ENCODE data around the gene CDYL.

CDYL gene

GRCh38 chr6:4944325-4944724 lies 168.1 kb downstream of the CDYL start:
- H3K4me3 Mint-ChIP-seq: no peak overlapping the region
- no peak overlapping the region for H3K27ac Mint-ChIP-seq
- no peaks in the 10 kb centered on the region for H3K27me3 Mint-ChIP-seq (ENCODE audit: low read depth)
- DNase-seq (ENCODE audit: low spot score): no peak
- no peaks in the 10 kb centered on the region for H3K9me3 Mint-ChIP-seq
- H3K4me1 Mint-ChIP-seq (ENCODE audit: low read depth): peaks cover 31% of the 10 kb centered on the region
- peaks cover 9% of the 10 kb centered on the region for H3K36me3 Mint-ChIP-seq (ENCODE audit: low read depth)

GRCh38 chr6:4946521-4946920 lies 170.3 kb downstream of the CDYL start:
- H3K4me3 Mint-ChIP-seq: no peak overlapping the region
- H3K4me1 Mint-ChIP-seq (ENCODE audit: low read depth): peaks cover 17% of the 10 kb centered on the region
- no peak for DNase-seq (ENCODE audit: low spot score)
- H3K36me3 Mint-ChIP-seq (ENCODE audit: low read depth): peaks cover 7% of the 10 kb centered on the region
- no peaks in the 10 kb centered on the region for H3K27me3 Mint-ChIP-seq (ENCODE audit: low read depth)
- no peaks in the 10 kb centered on the region for H3K9me3 Mint-ChIP-seq
- H3K27ac Mint-ChIP-seq: no peak overlapping the region

GRCh38 chr6:4947716-4948115 lies 171.5 kb downstream of the CDYL start:
- H3K27ac Mint-ChIP-seq: no peak overlapping the region
- DNase-seq (ENCODE audit: low spot score): no peak
- H3K9me3 Mint-ChIP-seq: no peaks in the 10 kb centered on the region
- H3K27me3 Mint-ChIP-seq (ENCODE audit: low read depth): no peaks in the 10 kb centered on the region
- no peak overlapping the region for H3K4me3 Mint-ChIP-seq
- peaks cover 5% of the 10 kb centered on the region for H3K4me1 Mint-ChIP-seq (ENCODE audit: low read depth)
- H3K36me3 Mint-ChIP-seq (ENCODE audit: low read depth): peaks cover 10% of the 10 kb centered on the region

DNA sequence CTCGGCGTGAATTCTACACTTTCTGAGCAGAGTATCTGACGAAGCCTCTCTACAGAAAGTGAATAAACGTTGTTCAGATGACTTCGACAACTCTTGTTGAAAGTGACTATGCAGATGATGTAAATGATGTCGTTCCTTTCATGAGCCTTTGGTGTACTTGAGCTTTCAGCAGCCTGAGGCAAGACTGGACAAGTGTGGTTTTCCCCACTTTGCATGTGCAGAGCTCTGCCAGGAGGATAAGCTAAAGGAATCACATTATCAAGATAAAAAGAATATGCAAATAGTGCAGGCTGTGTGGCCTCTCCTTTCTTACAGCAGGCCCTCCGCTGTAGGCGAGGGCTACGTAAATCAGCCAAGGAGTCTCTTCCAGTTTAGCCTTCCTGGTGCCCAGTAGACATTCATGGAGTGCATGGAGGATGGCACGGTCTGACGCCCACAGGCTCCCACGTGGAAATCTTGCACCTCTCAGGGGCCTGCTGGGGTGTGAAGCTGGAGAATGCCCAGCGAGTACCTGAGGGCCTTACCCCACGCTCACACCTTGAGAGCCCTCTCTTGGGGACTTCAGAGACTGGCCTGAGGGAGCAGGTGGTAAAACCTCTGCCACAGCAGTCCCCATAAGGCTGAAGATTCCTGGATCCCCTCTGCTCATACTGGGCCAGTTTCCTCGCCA lies 172.7 kb downstream of the CDYL start:
- no peak for DNase-seq (ENCODE audit: low spot score)
- Mint-ChIP-seq H3K4me3 (no peak overlapping the region), H3K27ac (no peak overlapping the region), H3K36me3 (ENCODE audit: low read depth) (peaks cover 10% of the 10 kb centered on the region), H3K27me3 (ENCODE audit: low read depth) (no peaks in the 10 kb centered on the region), H3K9me3 (no peaks in the 10 kb centered on the region), H3K4me1 (ENCODE audit: low read depth) (no peaks in the 10 kb centered on the region)

DNA sequence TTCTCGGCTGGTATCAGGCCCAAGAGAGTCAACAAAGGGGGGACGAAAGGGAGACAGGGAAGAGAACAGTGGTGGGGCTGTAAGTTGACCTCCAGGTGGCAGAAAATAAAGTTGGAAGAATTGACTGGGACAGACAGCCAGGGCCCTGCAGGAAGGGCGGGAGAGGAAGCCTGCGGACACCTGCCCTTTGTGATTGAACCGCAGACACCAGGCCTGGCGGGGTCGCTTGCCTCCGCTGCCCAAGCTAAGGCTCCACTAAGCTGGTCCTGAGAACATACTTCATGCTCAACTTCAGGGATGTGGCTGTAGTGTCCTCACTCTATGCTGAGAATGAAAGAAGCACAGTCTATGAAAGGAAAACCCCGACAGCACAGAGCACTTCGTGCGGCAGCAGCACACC lies 173.9 kb downstream of the CDYL start:
- H3K9me3 Mint-ChIP-seq: no peaks in the 10 kb centered on the region
- no peak overlapping the region for H3K27ac Mint-ChIP-seq
- H3K27me3 Mint-ChIP-seq (ENCODE audit: low read depth): no peaks in the 10 kb centered on the region
- no peak overlapping the region for H3K4me3 Mint-ChIP-seq
- no peaks in the 10 kb centered on the region for H3K4me1 Mint-ChIP-seq (ENCODE audit: low read depth)
- no peak for DNase-seq (ENCODE audit: low spot score)
- peaks cover 5% of the 10 kb centered on the region for H3K36me3 Mint-ChIP-seq (ENCODE audit: low read depth)

GRCh38 chr6:4950836-4951533 lies 174.8 kb downstream of the CDYL start:
- H3K36me3 Mint-ChIP-seq (ENCODE audit: low read depth): peaks cover 5% of the 10 kb centered on the region
- H3K27ac Mint-ChIP-seq: no peak overlapping the region
- no peak for DNase-seq (ENCODE audit: low spot score)
- H3K4me3 Mint-ChIP-seq: no peak overlapping the region
- no peaks in the 10 kb centered on the region for H3K27me3 Mint-ChIP-seq (ENCODE audit: low read depth)
- H3K4me1 Mint-ChIP-seq (ENCODE audit: low read depth): no peaks in the 10 kb centered on the region
- H3K9me3 Mint-ChIP-seq: no peaks in the 10 kb centered on the region

GRCh38 chr6:4953440-4953839 lies 177.2 kb downstream of the CDYL start:
- H3K27ac Mint-ChIP-seq: no peak overlapping the region
- DNase-seq (ENCODE audit: low spot score): no peak
- no peaks in the 10 kb centered on the region for H3K4me1 Mint-ChIP-seq (ENCODE audit: low read depth)
- no peaks in the 10 kb centered on the region for H3K27me3 Mint-ChIP-seq (ENCODE audit: low read depth)
- no peaks in the 10 kb centered on the region for H3K9me3 Mint-ChIP-seq
- H3K4me3 Mint-ChIP-seq: no peak overlapping the region
- peaks cover 5% of the 10 kb centered on the region for H3K36me3 Mint-ChIP-seq (ENCODE audit: low read depth)

DNA sequence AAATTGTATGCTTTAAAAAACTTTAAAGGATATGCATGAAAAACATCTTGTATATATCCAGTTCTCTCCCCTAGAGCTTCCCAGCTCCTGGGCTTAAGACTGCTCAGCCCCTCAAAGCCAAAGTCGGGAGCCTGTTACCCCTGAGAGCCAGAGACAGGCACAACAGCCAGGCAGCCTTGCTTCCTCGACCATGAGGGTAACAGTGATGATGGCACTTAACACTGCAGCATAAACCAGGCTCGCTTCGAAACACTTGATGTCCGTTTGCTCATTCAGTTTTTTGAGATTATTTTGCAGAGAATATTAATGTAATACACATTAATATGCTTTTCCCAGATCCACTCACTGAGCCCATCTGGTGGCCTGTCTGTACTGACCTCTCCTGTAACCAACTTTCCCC lies 180.4 kb downstream of the CDYL start:
- no peaks in the 10 kb centered on the region for H3K4me1 Mint-ChIP-seq (ENCODE audit: low read depth)
- no peaks in the 10 kb centered on the region for H3K27me3 Mint-ChIP-seq (ENCODE audit: low read depth)
- H3K9me3 Mint-ChIP-seq: no peaks in the 10 kb centered on the region
- H3K4me3 Mint-ChIP-seq: no peak overlapping the region
- H3K27ac Mint-ChIP-seq: no peak overlapping the region
- peaks cover 5% of the 10 kb centered on the region for H3K36me3 Mint-ChIP-seq (ENCODE audit: low read depth)
- DNase-seq (ENCODE audit: low spot score): no peak

GRCh38 chr6:4957521-4958231 lies 181.5 kb downstream of the CDYL start:
- no peak overlapping the region for H3K27ac Mint-ChIP-seq
- H3K4me1 Mint-ChIP-seq (ENCODE audit: low read depth): no peaks in the 10 kb centered on the region
- DNase-seq (ENCODE audit: low spot score): no peak
- H3K36me3 Mint-ChIP-seq (ENCODE audit: low read depth): peaks cover 2% of the 10 kb centered on the region
- no peaks in the 10 kb centered on the region for H3K27me3 Mint-ChIP-seq (ENCODE audit: low read depth)
- H3K9me3 Mint-ChIP-seq: no peaks in the 10 kb centered on the region
- no peak overlapping the region for H3K4me3 Mint-ChIP-seq

DNA sequence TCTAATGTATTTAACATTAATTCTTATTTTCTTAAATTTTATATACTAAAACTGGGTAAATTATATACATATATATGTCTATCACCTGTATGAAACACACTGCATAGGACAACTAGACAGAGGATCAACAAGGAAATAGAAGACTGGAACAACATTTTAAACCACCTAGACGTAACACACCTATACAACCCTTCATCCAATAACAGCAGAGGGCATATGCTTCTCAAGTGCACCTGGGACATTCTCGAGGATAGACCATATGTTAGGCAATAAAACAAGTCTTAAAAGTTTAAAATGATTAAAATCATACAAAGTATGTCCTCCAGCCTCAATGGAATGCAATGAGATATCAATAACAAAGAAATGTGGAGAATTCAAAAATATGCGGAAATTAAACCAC lies 182.4 kb downstream of the CDYL start:
- DNase-seq (ENCODE audit: low spot score): no peak
- Mint-ChIP-seq H3K36me3 (ENCODE audit: low read depth) (peaks cover 2% of the 10 kb centered on the region), H3K4me3 (no peak overlapping the region), H3K9me3 (no peaks in the 10 kb centered on the region), H3K4me1 (ENCODE audit: low read depth) (no peaks in the 10 kb centered on the region), H3K27ac (no peak overlapping the region), H3K27me3 (ENCODE audit: low read depth) (no peaks in the 10 kb centered on the region)

GRCh38 chr6:4961322-4962168 lies 185.3 kb downstream of the CDYL start:
- DNase-seq (ENCODE audit: low spot score): no peak

DNA sequence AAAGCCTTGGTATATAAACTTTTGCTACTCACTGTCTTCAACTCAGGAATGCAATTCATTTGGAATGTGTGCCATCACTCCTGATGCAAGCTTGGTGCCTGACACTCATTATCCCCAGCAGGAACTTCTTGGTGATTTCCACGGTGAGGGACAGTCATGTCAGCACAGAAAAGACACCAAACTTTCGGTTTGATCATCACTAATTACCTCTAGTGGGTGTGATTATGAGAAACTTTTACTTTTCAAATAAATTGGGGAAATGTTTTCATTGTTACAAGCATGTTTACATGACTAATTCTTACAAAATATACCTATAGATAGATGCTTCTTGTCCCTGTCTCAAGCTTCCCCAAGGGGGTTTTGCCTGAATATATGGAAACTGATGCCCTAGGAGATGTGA lies 186.7 kb downstream of the CDYL start:
- H3K4me1 Mint-ChIP-seq (ENCODE audit: low read depth): no peaks in the 10 kb centered on the region
- DNase-seq (ENCODE audit: low spot score): no peak
- no peaks in the 10 kb centered on the region for H3K9me3 Mint-ChIP-seq
- no peaks in the 10 kb centered on the region for H3K27me3 Mint-ChIP-seq (ENCODE audit: low read depth)
- no peak overlapping the region for H3K4me3 Mint-ChIP-seq
- H3K36me3 Mint-ChIP-seq (ENCODE audit: low read depth): no peaks in the 10 kb centered on the region
- H3K27ac Mint-ChIP-seq: no peak overlapping the region

More at GRCh38 chr6:4961322-4962168, 185.3 kb downstream of the CDYL start:
- Mint-ChIP-seq H3K27me3 (ENCODE audit: low read depth) (no peaks in the 10 kb centered on the region), H3K4me3 (no peak overlapping the region), H3K36me3 (ENCODE audit: low read depth) (no peaks in the 10 kb centered on the region), H3K27ac (no peak overlapping the region), H3K4me1 (ENCODE audit: low read depth) (no peaks in the 10 kb centered on the region), H3K9me3 (no peaks in the 10 kb centered on the region)

DNA sequence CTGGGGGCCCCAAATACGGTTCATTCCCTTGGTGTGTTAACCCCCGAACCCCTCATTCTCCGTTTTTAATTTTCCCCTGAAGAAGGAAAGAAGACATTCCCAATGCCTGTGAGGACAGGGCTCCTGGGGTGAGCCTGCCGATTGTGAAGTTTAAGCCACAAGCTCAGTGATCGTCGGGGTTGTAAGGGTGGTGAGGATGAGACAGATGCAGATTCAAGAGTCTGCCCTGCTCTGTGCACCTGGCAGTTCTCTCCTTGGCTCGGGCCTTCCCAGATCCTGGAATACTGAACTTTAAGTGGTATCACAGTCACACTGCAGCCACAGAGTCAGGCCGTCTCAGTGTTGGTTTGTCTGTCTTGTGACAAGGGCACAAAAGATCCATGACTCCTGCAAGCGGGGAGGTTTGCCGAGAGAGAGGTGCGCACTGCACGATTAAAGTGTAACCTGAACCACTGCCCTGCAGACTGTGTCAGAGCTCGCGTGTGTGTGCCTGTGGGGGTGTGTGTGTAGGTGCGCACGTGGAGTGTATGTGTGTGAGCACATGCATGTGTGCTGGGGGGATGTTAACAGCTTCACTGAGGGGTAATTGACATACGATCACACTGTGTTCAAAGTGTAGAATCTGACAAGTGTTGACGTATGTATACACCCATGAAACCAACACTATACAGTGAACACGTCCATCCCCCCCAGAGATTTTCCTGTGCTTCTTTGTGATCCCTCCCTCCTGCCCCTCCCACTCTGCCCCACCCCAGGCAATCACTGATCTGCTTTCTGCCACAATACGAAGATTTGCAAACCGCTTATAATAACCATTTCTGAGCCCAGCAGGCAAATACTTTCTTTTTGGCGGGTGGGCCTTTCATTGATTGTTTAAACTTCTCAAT lies 188.7 kb downstream of the CDYL start:
- Mint-ChIP-seq H3K27ac (no peak overlapping the region), H3K27me3 (ENCODE audit: low read depth) (peaks cover 2% of the 10 kb centered on the region), H3K4me1 (ENCODE audit: low read depth) (no peaks in the 10 kb centered on the region), H3K9me3 (no peaks in the 10 kb centered on the region), H3K4me3 (no peak overlapping the region), H3K36me3 (ENCODE audit: low read depth) (no peaks in the 10 kb centered on the region)
- no peak for DNase-seq (ENCODE audit: low spot score)
